ENCODE results near the gene GTF3C4.
"Not testable (repeated sequence)": the region's sequence is repeated elsewhere in the genome, so short reads cannot be mapped to it uniquely, and the experiment has no call there.

The GTF3C4 gene

GRCh38 chr9:132708239-132708638, 38.0 kb downstream of the GTF3C4 start:
- no peak for DNase-seq

- DNase-seq: no peak
Observed at GRCh38 chr9:132708769-132709430, 38.6 kb downstream of the GTF3C4 start.

- no peak for DNase-seq
Observed at GRCh38 chr9:132710333-132710732, 40.1 kb downstream of the GTF3C4 start.

- not testable (repeated sequence) for DNase-seq
Observed at GRCh38 chr9:132711152-132711551, 40.9 kb downstream of the GTF3C4 start.

GRCh38 chr9:132711846-132712245, 41.6 kb downstream of the GTF3C4 start:
- no peak for DNase-seq

GRCh38 chr9:132712753-132713152, 42.5 kb downstream of the GTF3C4 start:
- no peak for DNase-seq

GRCh38 chr9:132716007-132716406, 45.7 kb downstream of the GTF3C4 start:
- DNase-seq: no peak

- no peak for DNase-seq
Observed at GRCh38 chr9:132717326-132717945, 47.2 kb downstream of the GTF3C4 start.

- DNase-seq: not testable (repeated sequence)
Observed at GRCh38 chr9:132718381-132718928, 48.2 kb downstream of the GTF3C4 start.

GRCh38 chr9:132721661-132722060, 51.4 kb downstream of the GTF3C4 start:
- DNase-seq: no peak

- no peak for DNase-seq
Observed at GRCh38 chr9:132722564-132723065, 52.4 kb downstream of the GTF3C4 start.

- no peak for DNase-seq
Observed at GRCh38 chr9:132723809-132724208, 53.5 kb downstream of the GTF3C4 start.

- DNase-seq: no peak
Observed at GRCh38 chr9:132725306-132725705, 55.0 kb downstream of the GTF3C4 start.

- no peak for DNase-seq
Observed at GRCh38 chr9:132726576-132727130, 56.4 kb downstream of the GTF3C4 start.

- no peak for DNase-seq
Observed at GRCh38 chr9:132728071-132728470, 57.8 kb downstream of the GTF3C4 start.

GRCh38 chr9:132728497-132728896, 58.2 kb downstream of the GTF3C4 start:
- DNase-seq: no peak

- no peak for DNase-seq
Observed at GRCh38 chr9:132729235-132729890, 59.1 kb downstream of the GTF3C4 start.

- DNase-seq: no peak
Observed at GRCh38 chr9:132730054-132731033, 60.1 kb downstream of the GTF3C4 start.

- no peak for DNase-seq
Observed at GRCh38 chr9:132731230-132731629, 61.0 kb downstream of the GTF3C4 start.

GRCh38 chr9:132732326-132733259, 62.3 kb downstream of the GTF3C4 start:
- DNase-seq: no peak

GRCh38 chr9:132733260-132733815, 63.1 kb downstream of the GTF3C4 start:
- no peak for DNase-seq
